HL-60 (cell line): ENCODE results near the gene WSB2.

Experiments used
- CTCF ChIP-seq: IDR thresholded peaks from one replicate; pipeline ENCODE4 v1.5.1; 2011; ENCODE audit warnings: low read length, control low read depth, inconsistent platforms; ENCODE audit not compliant: insufficient read depth
- GABPA ChIP-seq: IDR thresholded peaks from 2 replicates; pipeline ENCODE4 v1.6.1; 2012; ENCODE audit warnings: low read depth
- POLR2AphosphoS5 ChIP-seq: IDR thresholded peaks from 2 replicates; pipeline ENCODE4 v1.6.1; 2012; ENCODE audit warnings: low read depth
- REST ChIP-seq: IDR thresholded peaks from 2 replicates; pipeline ENCODE4 v1.6.1; 2012; ENCODE audit warnings: low read depth; ENCODE audit not compliant: insufficient replicate concordance
- SPI1 ChIP-seq: IDR thresholded peaks from 2 replicates; pipeline ENCODE4 v1.6.1; 2012; ENCODE audit warnings: low read depth, mild to moderate bottlenecking, borderline replicate concordance

- TF ChIP-seq CTCF (no peak), REST (no peak), SPI1 (no peak), GABPA (no peak), POLR2AphosphoS5 (no peak)
Measured at GRCh38 chr12:117998719-117999118, 62.3 kb downstream of the WSB2 start.
